Left lobe of liver (tissue), 2 donors: Measurements from ENCODE around the gene NXPH4. TPM values are rescaled to one million over a fixed set of nuclear protein-coding genes. Genes with fewer than 3 reads are reported as not detected.
A peak's percentile ranks its signal among the peaks of the same experiment; 100 is the strongest.

Experiments used
- ATAC-seq: fragments of 200-7000 bp; cut with Tn5 transposase; one replicate; pipeline ENCODE4 v1.9.1; 2020; ENCODE audit warnings: mild to moderate bottlenecking, moderate library complexity
- DNase-seq: peaks from one replicate; pipeline ENCODE4 v3.0.0-alpha.2; 2020; ENCODE audit warnings: low spot score
- total RNA-seq: library from RNA; stranded (reverse); gene quantifications from one replicate; pipeline ENCODE4 v1.2.1, GENCODE V29; 2021
- donor health status: DM: no; HTN: no; CAD: no; lungs with moderate emphysema.
- donor health status: DM: no; HTN: yes; CAD: no.

The NXPH4 gene
- total RNA-seq, 1 donor from 2014 or later: 0.13 TPM

DNA sequence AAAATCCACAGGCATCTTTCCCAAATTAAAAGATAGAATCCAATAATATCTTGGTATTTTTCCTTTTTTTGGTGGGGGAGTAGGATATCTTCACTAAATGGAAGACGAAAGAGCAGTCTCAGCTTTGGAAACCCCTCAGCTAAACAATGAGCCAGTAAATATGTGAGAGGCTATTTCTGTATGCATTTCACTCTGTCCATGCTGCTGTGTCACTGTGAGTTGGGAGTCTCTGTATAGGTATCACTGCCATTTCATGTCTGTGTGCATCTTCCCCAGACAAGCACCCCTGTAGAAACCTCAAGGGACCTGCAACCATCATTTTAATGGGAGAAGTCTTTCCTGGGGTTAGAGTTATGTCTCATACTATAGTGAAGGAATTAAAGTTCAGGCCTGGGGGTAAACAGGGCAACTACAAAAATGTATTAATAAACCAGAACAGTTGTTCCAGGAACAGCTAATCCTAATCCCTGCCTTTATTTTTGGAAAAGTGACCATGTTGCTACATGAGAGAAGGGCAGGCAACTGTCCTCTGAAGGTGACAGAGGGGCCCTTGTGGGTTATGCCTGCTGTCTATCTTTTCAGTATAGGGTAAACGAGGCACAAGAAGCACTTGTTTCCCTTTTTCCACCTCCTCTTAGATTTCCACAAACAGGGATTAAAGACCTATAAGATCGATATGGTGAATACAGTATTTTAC is 45.7 kb downstream of the NXPH4 start:
- no peak for ATAC-seq
- no peak for DNase-seq

DNA sequence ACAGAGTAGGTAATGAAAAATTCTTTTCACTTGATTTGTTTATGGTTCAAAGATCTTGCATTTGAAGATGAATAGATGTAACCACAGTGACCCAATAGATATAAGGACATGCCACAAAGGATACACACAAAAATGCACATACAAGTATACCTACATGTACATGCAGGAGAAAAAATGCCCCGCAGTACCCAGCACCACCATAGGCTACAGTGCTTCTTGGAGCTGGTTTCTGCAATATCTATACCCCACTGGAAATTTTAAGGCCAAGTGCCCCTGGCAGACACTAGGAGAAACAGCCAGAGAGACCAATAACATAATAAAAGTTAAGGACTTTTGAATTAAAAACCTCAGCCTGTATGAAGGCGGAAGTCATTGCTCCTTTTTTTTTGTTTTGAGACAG is 46.5 kb downstream of the NXPH4 start:
- no peak for DNase-seq

GRCh38 chr12:57266681-57267080 is 50.1 kb downstream of the NXPH4 start:
- ATAC-seq (no peak), DNase-seq (no peak)

More for the DNA sequence above, 46.5 kb downstream of the NXPH4 start:
- no peak for ATAC-seq

DNA sequence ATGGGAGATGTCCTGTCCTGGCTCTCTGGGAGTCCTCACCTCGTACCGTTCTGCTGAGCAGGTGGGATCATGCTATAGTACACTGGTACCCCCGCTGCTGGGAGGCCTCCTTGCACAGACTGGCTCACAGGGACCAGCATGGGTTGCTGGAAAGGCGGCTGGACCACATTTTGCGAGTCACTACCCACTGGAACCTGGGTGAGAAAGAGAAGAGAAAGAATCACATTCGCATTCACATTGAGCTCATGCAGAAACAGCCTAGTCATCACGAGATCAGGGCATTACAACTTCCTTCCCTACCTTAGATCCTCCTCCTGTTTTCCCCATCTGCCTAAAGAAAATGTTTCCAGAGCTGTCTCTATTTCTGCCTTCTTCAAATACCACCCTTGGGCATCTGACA is 51.7 kb downstream of the NXPH4 start:
- DNase-seq (no peak), ATAC-seq (no peak)

DNA sequence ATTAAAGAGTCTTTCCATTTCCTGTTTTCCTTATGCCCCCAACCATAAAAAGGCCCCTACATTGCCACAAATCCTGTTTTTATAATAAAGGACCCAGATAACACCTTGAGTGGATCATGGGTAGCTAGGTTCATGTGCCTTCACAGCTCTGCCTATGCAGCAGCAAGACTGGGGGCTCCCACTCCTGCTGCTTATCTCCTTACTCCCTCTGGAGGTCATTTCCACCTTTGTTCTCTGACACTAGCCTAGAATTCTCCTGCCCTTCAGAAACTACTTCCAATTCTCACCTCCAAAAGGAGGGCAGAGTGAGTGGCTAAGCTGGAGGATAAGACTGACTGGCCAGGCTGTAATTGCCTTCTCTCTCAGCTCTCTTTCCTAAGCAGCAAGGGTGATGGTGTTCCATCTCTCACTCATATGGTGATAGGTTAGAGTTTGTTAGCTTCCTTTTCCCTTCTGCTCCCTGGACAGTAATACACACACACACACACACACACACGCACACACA is 54.4 kb downstream of the NXPH4 start:
- ATAC-seq: peak; percentile 28
- no peak for DNase-seq

DNA sequence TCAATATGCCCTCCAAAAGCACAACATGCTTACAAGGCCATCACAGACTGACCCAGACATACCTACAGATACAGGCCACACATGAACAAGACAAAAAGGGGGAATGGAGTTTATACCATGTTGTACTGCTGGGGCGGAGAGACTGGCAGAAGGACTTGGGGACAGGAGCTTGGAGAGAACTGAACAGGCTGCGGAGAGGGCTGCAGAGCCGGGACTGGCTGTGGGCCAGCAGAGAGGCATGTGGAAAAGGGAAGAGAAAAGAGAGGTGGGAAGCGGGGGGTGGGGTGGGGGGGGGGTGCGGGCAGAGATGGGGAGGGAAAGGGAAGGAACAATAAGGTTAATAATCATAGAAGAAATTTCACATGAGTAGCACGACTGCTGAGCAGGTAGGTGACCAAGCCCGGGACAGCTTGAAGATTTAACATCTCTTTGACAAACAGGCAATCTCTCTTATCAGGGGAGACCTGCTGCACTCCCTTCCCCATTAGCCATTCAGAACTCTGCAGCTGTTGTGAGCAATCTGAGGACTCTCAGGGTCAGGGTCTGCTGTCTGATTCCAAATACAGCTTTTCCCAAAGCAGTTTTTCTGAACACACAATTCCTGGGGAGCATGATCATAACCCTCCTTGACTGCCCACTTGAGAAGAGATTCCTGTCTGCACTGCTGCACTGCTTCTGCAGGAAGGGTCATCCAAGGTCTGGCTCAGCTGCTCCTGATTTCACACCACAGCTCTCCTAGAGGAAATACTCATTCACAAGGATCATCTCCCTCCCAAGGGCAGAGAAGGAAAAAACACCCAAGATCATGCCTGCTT is 56.0 kb downstream of the NXPH4 start:
- no peak for ATAC-seq
- no peak for DNase-seq

DNA sequence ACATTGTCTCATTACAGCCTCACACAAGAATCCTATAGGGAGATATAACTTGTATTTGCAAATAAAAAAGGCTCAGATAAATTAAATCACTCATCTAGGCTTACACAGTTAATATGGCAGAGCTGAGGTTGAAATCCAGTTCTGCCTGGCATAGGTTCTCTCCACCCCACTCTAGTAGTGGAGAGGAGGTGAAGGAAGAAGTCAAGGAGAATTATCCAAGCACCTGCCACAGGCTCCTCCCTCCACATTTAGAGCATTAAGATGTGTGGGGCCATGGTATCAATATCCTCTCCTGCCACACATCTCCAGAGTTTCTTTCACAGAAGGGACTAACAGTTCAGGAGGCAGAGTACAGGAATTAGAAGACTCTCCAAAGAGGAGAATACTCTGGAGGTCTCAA is 56.9 kb downstream of the NXPH4 start:
- ATAC-seq: no peak
- no peak for DNase-seq

Other genes with a start within 250 kb of the NXPH4 start
- 3.5 TPM for gene ZBTB39, start 210.2 kb upstream of the NXPH4 start, total RNA-seq
- not detected for gene TAC3, start 200.3 kb upstream of the NXPH4 start, total RNA-seq
- 0.28 TPM for gene MYO1A, start 166.7 kb upstream of the NXPH4 start, total RNA-seq
- 5.3 TPM for gene NEMP1, start 138.0 kb upstream of the NXPH4 start, total RNA-seq
- 12.9 TPM for gene NAB2, start 127.7 kb upstream of the NXPH4 start, total RNA-seq
- 97.6 TPM for gene STAT6, start 105.4 kb upstream of the NXPH4 start, total RNA-seq
- gene LRP1, start 88.3 kb upstream of the NXPH4 start, total RNA-seq: 370 TPM
- not detected for gene LRP1-AS, start 69.2 kb upstream of the NXPH4 start, total RNA-seq
- 242 TPM for gene SHMT2, start 12.9 kb downstream of the NXPH4 start, total RNA-seq
- 2.3 TPM for gene STAC3, start 34.4 kb downstream of the NXPH4 start, total RNA-seq
- 38.6 TPM for gene R3HDM2, start 214.2 kb downstream of the NXPH4 start, total RNA-seq
- 51.9 TPM for gene INHBC, start 218.0 kb downstream of the NXPH4 start, total RNA-seq
- 81.6 TPM for gene INHBE, start 238.5 kb downstream of the NXPH4 start, total RNA-seq
- 0.20 TPM for gene GLI1, start 243.0 kb downstream of the NXPH4 start, total RNA-seq